Measurements from ENCODE around the gene SHLD1. TPM values are rescaled to one million over a fixed set of nuclear protein-coding genes. Genes with fewer than 3 reads are reported as not detected.

SHLD1 gene
- total RNA-seq, 1 experiment from 2014 or later, result 6.7 TPM

DNA sequence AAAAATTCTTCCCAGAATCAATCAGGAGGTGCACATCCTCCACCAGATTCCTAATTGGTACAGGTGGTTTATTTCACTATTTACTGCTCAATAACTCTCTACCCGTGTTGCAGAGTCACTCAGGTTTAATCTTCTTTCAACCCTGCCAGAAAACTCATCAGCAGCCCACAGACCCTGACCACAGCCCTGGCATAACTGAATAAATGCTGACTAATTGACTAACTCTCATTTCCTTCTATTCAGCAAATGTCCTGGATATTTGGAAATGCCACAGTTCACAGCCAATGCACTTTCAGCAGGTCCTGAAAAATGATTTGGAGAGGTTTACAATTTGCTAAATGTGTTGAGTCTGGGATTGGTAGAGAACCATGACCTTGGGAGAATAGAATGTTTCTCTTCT lies 137.8 kb downstream of the SHLD1 start:
- no peak overlapping the region for H3K18ac ChIP-seq (ENCODE audit: insufficient read length, low read depth, low read length)
- Mint-ChIP-seq H3K4me3 (no peak overlapping the region), H3K27ac (no peak overlapping the region), H3K9me3 (no peaks in the 10 kb centered on the region), H3K27me3 (ENCODE audit: low read depth) (peaks cover 2% of the 10 kb centered on the region; the same call in 1 of the 2 replicates), H3K4me1 (0 out of 4 replicates have a peak, but pooled peaks cover 0 to under 1% of the 10 kb centered on the region in 2 experiments), H3K36me3 (ENCODE audit: insufficient read depth in 1 of 3, low read depth in 3 of 3) (no peaks in the 10 kb centered on the region)
- no peak overlapping the region for H3K4me2 ChIP-seq (ENCODE audit: insufficient read depth, insufficient read length, low read length)
- H2BK5ac ChIP-seq (ENCODE audit: insufficient read length, low read length), result no peak overlapping the region
- no peaks in the 10 kb centered on the region for H3K79me1 ChIP-seq (ENCODE audit: insufficient read depth, low read depth, low read length, poor library complexity, severe bottlenecking)
- H2BK20ac ChIP-seq (ENCODE audit: low read depth, low read length, poor library complexity, severe bottlenecking), result no peak overlapping the region
- no peak overlapping the region for H3K23ac ChIP-seq (ENCODE audit: insufficient read length, low read depth, low read length)
- no peaks in the 10 kb centered on the region for H3K4me1 ChIP-seq (ENCODE audit: insufficient read depth, low read length)
- no peak overlapping the region for H2AK5ac ChIP-seq (ENCODE audit: insufficient read length, low read length)
- H4K91ac ChIP-seq (ENCODE audit: insufficient read length, low read depth, low read length), result no peak overlapping the region
- no peaks in the 10 kb centered on the region for H4K20me1 ChIP-seq (ENCODE audit: control insufficient read depth, insufficient read depth, insufficient read length)
- no peak overlapping the region for H2AFZ ChIP-seq (ENCODE audit: low read length)
- H3K23me2 ChIP-seq (ENCODE audit: insufficient read length, low read depth, low read length, poor library complexity, severe bottlenecking), result no peaks in the 10 kb centered on the region
- no peak overlapping the region for H3K14ac ChIP-seq (ENCODE audit: insufficient read depth, low read length)
- H4K8ac ChIP-seq (replicated peaks; ENCODE audit: insufficient read length, low read depth, low read length), result no peak overlapping the region
- H2BK15ac ChIP-seq (ENCODE audit: low read depth, low read length), result no peak overlapping the region
- H3K4ac ChIP-seq (ENCODE audit: low read depth, low read length), result no peak overlapping the region
- H3K9me3 ChIP-seq (ENCODE audit: control insufficient read depth, low read depth, low read length), result no peaks in the 10 kb centered on the region
- H3K27me3 ChIP-seq (ENCODE audit: insufficient read depth, low read length), result no peaks in the 10 kb centered on the region
- no peak overlapping the region for H3K9ac ChIP-seq (ENCODE audit: extremely low read depth, insufficient read length, low read length)
- H4K5ac ChIP-seq (ENCODE audit: insufficient read length, low read depth, low read length), result no peak overlapping the region
- no peak overlapping the region for H3T11ph ChIP-seq (ENCODE audit: low read length)
- H3K27ac ChIP-seq (ENCODE audit: insufficient read length, low read depth, low read length), result no peak overlapping the region
- no peak for DNase-seq
- TF ChIP-seq, protein P1, sequence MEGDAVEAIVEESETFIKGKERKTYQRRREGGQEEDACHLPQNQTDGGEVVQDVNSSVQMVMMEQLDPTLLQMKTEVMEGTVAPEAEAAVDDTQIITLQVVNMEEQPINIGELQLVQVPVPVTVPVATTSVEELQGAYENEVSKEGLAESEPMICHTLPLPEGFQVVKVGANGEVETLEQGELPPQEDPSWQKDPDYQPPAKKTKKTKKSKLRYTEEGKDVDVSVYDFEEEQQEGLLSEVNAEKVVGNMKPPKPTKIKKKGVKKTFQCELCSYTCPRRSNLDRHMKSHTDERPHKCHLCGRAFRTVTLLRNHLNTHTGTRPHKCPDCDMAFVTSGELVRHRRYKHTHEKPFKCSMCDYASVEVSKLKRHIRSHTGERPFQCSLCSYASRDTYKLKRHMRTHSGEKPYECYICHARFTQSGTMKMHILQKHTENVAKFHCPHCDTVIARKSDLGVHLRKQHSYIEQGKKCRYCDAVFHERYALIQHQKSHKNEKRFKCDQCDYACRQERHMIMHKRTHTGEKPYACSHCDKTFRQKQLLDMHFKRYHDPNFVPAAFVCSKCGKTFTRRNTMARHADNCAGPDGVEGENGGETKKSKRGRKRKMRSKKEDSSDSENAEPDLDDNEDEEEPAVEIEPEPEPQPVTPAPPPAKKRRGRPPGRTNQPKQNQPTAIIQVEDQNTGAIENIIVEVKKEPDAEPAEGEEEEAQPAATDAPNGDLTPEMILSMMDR (conservative IDR thresholded peaks at IDR 0.05), result no peak
- H3K56ac ChIP-seq (ENCODE audit: insufficient read length, low read depth, low read length), result no peak overlapping the region
- no peak overlapping the region for H2BK120ac ChIP-seq (ENCODE audit: low read depth, low read length, poor library complexity, severe bottlenecking)
- no CpG with 5 or more reads among the region's 1 CpG for WGBS (ENCODE audit: extremely low coverage, insufficient read length, low lambda C conversion rate)
- H2BK12ac ChIP-seq (ENCODE audit: insufficient read length, low read depth, low read length), result no peak overlapping the region
- no peaks in the 10 kb centered on the region for H3K79me2 ChIP-seq (ENCODE audit: insufficient read depth, low read length)

Measured in H9 (cell line).